D721Med (cell line): Measurements from ENCODE around the gene MTRFR.
"Not testable (repeated sequence)": the region's sequence is repeated elsewhere in the genome, so short reads cannot be mapped to it uniquely, and the experiment has no call there.

Experiments used
- DNase-seq: peaks from one replicate; pipeline ENCODE4 v3.0.0; 2011; ENCODE audit warnings: low spot score; ENCODE audit not compliant: insufficient read length
- FAIRE-seq: peaks from 2 replicates; lab custom pipeline; 2011; peaks lifted over from hg19 to GRCh38; lab: Jason Lieb, UNC
- CTCF ChIP-seq: IDR thresholded peaks from 2 replicates; pipeline ENCODE4 v1.5.1; 2012; ENCODE audit warnings: mild to moderate bottlenecking, control low read depth; ENCODE audit not compliant: insufficient read depth; ENCODE audit errors: missing control alignments

Gene MTRFR

DNA sequence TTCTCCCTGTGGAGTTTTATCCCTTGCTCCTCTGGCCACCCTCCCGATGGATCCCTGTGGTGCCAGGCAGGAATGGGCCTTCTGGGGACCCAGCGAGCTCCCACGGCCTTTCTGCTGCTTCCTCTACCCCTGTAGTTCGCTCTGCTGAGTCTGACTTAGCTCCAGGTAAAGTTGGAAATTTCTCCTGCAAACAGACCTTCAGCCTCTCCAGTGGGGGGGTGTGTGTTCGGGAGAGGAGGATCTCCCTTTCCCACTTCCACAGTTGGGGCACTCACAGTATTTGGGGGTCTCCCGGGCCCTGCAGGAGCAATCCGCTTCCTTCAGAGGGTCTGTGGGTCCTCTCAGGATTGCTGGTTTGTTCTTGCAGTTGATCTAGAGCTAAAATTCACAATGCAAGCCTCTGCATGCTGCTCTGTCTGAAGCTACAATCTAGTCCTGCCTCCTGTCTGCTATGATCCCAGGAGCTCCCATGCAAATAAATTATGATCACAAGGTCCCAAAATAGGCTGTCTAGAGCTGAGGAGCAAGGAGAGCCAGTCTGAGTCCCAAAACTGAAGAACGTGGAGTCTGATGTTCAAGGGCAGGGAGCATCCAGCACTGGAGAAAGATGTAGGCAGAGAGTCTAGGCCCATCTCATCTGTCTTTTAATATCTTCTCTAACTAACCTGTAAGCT lies 18.3 kb downstream of the MTRFR start:
- DNase-seq, result no peak
- no peak for FAIRE-seq
- no peak for TF ChIP-seq CTCF

DNA sequence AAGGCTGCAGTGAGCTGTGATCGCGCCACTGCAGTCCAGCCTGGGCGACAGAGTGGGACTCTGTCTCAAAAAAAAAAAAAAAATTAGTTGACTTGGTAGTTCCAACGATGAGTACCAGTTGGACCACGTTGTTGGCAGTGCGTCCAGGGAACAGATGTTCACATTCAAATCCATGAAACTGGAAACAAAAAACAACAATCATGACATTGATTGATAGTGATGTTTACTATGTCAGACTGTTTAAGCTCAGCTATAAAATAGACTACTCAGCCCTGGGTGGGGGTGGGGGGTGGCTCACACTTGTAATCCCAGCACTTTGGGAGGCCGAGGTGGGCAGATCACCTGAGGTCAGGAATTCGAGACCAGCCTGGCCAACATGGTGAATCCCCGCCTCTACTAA lies 19.1 kb downstream of the MTRFR start:
- not testable (repeated sequence) for DNase-seq, FAIRE-seq

DNA sequence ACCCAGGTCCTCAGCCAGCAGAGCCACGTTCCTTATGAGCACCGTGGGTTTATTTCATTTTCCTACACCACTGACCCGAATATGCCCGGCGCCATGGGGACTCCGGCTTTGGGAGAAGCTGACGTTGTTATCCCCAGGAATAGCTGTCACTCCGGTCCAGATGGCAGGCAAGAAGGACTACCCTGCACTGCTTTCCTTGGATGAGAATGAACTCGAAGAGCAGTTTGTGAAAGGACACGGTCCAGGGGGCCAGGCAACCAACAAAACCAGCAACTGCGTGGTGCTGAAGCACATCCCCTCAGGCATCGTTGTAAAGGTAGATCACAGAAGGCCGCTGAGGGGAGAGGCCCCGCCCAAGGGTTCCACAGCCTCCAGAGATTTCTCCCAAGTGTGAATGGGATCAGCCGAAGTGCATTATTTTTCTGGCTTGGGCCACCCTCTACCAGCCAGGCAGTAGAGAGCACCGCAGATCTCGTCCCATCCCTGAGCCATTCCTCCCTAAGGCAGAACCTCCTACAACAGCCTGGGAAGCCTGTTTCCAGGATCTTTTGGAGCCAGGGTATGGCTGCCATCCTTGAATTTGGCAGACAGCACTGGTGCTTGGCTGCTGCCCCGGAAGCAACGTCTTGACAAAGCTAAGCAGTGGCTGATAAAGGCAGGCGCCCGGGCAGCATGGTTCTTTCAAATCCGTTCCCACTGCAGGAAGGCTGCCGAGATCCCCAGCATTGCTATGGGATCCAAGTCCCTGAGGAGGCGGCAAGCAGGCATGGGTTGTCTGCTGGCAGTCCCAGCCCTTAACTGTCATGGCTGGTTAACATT lies 20.6 kb downstream of the MTRFR start:
- no peak for TF ChIP-seq CTCF
- DNase-seq, result peak; percentile 58
- no peak for FAIRE-seq

GRCh38 chr12:123254853-123255446 lies 21.7 kb downstream of the MTRFR start:
- no peak for FAIRE-seq
- no peak for TF ChIP-seq CTCF
- no peak for DNase-seq

DNA sequence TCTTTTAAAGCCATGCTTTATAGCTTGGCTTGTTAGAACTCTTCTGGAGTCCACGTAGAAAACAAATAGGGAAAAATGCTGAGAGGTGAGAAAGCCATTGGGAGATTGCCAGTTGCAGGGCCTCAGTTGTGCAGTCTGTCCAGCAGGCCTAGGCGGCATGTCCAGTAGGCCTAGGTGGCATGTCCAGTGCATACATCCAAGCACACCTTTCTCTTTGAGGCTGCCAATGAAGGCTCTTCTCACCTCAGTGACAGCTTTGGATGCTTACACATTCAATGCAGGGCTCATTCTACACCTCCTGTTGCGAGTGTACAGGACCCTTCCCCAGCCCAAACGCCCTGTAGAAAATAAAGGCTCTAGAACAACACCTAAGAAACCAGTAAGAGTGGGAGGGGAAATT lies 25.4 kb downstream of the MTRFR start:
- no peak for FAIRE-seq
- no peak for DNase-seq
- TF ChIP-seq CTCF, result no peak

- DNase-seq, result no peak
- FAIRE-seq, result no peak
- no peak for TF ChIP-seq CTCF
Observed at GRCh38 chr12:123260081-123260480, 26.8 kb downstream of the MTRFR start.

DNA sequence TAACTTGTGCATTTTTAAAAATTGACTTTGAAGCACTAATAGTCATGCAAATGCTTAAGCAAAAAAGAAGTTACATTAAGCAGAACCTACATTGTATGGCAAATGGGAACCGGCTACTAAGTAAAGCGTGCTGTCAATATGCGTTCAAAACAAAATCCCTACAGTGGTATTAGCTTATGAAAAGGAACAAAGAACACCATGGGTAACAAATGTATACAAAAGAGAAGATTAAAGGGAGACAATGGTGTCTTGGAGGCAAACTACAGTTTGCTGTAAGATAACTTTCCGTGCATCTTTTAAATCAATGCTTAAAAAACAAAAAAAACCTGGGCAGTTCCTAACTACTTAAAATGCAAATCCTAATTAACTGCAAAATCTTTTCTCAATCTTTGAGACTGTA lies 28.0 kb downstream of the MTRFR start:
- DNase-seq (no peak), FAIRE-seq (no peak)
- TF ChIP-seq CTCF, result no peak
